Skeletal muscle cell (primary cell): Measurements from ENCODE around the gene RGMA.

Experiments used
- DNase-seq: peaks from one replicate; pipeline ENCODE4 v3.0.0-alpha.2; 2010; ENCODE audit warnings: low read depth
- H3K4me3 ChIP-seq: 2 replicates; pipeline ENCODE4 v1.5.1; 2011; ENCODE audit warnings: low read depth, mild to moderate bottlenecking, control low read depth, low read length, moderate library complexity

Gene RGMA

DNA sequence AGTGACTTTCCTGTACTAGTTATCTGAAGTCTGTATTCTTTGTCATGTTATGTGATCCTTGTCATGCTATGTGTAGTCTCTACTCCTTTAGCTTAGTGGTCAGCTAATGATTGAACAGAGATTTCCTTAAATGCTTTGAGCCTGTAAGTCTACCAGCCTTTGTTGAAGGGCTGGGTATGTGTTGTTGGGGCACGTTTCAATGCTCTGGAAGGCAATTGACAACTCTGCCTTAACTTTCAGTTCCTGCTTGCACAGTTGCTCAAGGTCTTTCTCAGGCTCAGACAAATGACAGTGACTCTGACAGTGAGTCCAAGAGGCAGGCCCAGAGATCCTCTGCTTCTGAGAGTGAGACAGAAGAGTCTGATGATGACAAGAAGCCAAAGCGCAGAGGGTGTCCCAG, 99.5 kb downstream of the RGMA start:
- DNase-seq = no peak
- H3K4me3 ChIP-seq = no peak overlapping the region
